GM19240 (cell line): Measurements from ENCODE around the gene AP3B1.

Experiments used
- DNase-seq: peaks from one replicate; pipeline ENCODE4 v3.0.0; 2011; ENCODE audit warnings: low spot score; ENCODE audit not compliant: insufficient read length

AP3B1 gene

GRCh38 chr5:78162253-78162862 is 132.1 kb downstream of the AP3B1 start:
- no peak for DNase-seq

- DNase-seq = no peak
Observed at GRCh38 chr5:78157001-78157400, 137.5 kb downstream of the AP3B1 start.

GRCh38 chr5:78151594-78152271 is 142.8 kb downstream of the AP3B1 start:
- no peak for DNase-seq

GRCh38 chr5:78137290-78137689 is 157.2 kb downstream of the AP3B1 start:
- DNase-seq = no peak

GRCh38 chr5:78133423-78133822 is 161.1 kb downstream of the AP3B1 start:
- DNase-seq = no peak

- DNase-seq = no peak
Observed at GRCh38 chr5:78132507-78132906, 162.0 kb downstream of the AP3B1 start.

- no peak for DNase-seq
Observed at GRCh38 chr5:78129597-78129996, 164.9 kb downstream of the AP3B1 start.

- DNase-seq = no peak
Observed at GRCh38 chr5:78127875-78128274, 166.6 kb downstream of the AP3B1 start.

GRCh38 chr5:78126536-78126935 is 168.0 kb downstream of the AP3B1 start:
- DNase-seq = no peak

- no peak for DNase-seq
Observed at GRCh38 chr5:78116167-78116566, 178.3 kb downstream of the AP3B1 start.

- no peak for DNase-seq
Observed at GRCh38 chr5:78113689-78114264, 180.7 kb downstream of the AP3B1 start.

GRCh38 chr5:78112931-78113330 is 181.6 kb downstream of the AP3B1 start:
- DNase-seq = no peak

- DNase-seq = no peak
Observed at GRCh38 chr5:78109891-78110324, 184.6 kb downstream of the AP3B1 start.

- DNase-seq = no peak
Observed at GRCh38 chr5:78108564-78108963, 185.9 kb downstream of the AP3B1 start.

- DNase-seq = no peak
Observed at GRCh38 chr5:78103232-78103918, 191.1 kb downstream of the AP3B1 start.

GRCh38 chr5:78102500-78102899 is 192.0 kb downstream of the AP3B1 start:
- DNase-seq = no peak

- DNase-seq = no peak
Observed at GRCh38 chr5:78095125-78095524, 199.4 kb downstream of the AP3B1 start.

GRCh38 chr5:78090002-78090401 is 204.5 kb downstream of the AP3B1 start:
- no peak for DNase-seq

- DNase-seq = no peak
Observed at GRCh38 chr5:78078858-78079257, 215.6 kb downstream of the AP3B1 start.

GRCh38 chr5:78077369-78078068 is 217.0 kb downstream of the AP3B1 start:
- no peak for DNase-seq

- DNase-seq = no peak
Observed at GRCh38 chr5:78076351-78076750, 218.1 kb downstream of the AP3B1 start.

GRCh38 chr5:78075301-78075700 is 219.2 kb downstream of the AP3B1 start:
- DNase-seq = no peak
